Dermis microvascular lymphatic vessel endothelial cell (primary cell): ENCODE data around the gene CYP17A1. TPM values are rescaled to one million over a fixed set of nuclear protein-coding genes. Genes with fewer than 3 reads are reported as not detected.

ENCODE experiments used
- DNase-seq, 2 donors: peaks; one replicate each; pipeline versions ENCODE4 v3.0.0 to v3.0.0-alpha.2; 2010; ENCODE audit warnings: low read depth in 2 of 2
- total RNA-seq: library from RNA; depleted of rRNA; stranded (reverse); fragments of >200 nt; gene quantifications from 2 replicates; pipeline ENCODE4 v1.2.1, GENCODE V29; 2014

The CYP17A1 gene
- total RNA-seq, 1 donor from 2014 or later: not detected

GRCh38 chr10:102811346-102811745 lies 25.9 kb downstream of the CYP17A1 start:
- no peak for DNase-seq

DNA sequence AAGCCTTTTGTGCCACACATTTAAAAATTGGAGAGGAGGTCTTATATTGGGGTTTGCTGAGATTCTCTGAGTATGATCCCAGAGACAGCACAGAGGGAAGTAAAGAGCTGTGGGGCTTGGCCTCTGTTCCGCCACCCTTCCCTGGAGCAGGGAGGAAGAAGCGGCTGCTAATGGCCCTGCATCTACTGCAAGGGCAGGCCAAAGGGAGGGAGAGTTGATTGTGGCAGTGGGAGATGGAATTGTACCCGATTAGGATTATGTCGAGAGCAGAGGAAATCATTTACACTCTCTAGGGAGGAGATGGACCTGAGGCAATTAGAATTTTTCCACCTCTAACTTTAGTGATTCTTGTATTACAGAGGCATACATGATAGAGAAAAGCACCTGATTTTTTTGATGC lies 28.8 kb downstream of the CYP17A1 start:
- no peak for DNase-seq

DNA sequence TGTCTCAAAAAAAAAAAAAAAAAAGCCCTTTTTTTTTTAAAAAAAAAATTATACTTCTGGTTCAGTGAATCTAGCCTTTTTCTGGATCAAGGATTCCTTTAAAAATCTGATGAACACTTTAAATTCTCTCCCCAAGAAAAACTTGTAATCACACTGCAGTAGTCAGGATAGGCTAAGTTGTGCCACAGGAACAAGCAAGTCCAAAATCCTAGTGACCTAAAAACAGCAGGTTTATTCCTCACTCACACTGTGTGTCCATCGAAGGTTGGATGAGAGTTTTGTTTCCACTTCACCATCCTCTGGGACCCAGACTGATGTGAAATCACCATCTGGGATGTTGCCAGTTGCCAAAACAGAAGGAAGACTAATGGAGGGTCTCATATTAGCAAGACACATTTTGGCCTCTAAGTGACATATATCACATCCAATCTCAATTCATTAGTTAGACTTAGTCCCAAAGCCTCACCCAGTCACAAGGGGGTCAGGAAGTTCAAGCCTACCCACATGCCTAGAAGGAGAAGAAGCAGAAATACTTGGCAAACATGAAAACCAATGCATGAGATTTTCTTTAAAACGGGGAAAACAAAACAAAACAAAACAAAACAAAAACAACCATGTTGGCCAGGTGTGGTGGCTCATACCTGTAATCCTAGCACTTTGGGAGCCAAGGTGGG lies 32.7 kb downstream of the CYP17A1 start:
- DNase-seq: no peak

DNA sequence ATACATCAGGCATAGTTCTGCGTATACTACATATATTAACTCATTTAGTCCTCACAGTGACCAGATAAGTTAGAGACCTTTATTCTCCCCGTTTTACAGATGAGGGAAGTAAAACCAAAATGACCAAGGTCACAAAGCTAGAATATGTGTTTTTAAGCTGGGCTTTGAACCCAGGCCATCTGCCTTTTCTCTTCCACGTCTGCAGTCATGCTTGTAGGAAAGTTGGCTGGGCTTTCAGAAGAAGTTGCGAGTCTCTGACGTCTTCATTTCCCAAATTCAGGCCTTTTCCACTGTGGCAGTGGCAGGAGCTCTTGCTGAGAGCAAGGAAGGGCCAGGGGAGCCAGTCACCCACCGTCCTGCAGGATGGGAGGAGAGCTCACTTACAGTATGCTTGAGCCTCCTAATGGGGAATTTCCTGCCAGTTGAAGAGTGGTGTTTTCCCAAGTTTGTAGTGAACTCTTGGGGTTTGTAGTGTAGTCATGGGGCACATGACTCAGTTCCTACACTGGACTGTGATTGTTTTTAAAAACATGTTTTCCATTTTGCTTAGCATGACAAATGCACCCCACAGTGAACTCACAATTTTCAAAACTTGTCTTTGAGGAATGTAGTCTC lies 34.2 kb downstream of the CYP17A1 start:
- DNase-seq: peak; percentile 91 to 99

- no peak for DNase-seq
Observed at GRCh38 chr10:102801978-102802377, 35.2 kb downstream of the CYP17A1 start.

- DNase-seq: peak in 1 of 2 donors; percentile 60
Observed at GRCh38 chr10:102801496-102801895, 35.7 kb downstream of the CYP17A1 start.

- DNase-seq: peak in 1 of 2 donors; percentile 71
Observed at GRCh38 chr10:102800611-102801335, 36.4 kb downstream of the CYP17A1 start.

DNA sequence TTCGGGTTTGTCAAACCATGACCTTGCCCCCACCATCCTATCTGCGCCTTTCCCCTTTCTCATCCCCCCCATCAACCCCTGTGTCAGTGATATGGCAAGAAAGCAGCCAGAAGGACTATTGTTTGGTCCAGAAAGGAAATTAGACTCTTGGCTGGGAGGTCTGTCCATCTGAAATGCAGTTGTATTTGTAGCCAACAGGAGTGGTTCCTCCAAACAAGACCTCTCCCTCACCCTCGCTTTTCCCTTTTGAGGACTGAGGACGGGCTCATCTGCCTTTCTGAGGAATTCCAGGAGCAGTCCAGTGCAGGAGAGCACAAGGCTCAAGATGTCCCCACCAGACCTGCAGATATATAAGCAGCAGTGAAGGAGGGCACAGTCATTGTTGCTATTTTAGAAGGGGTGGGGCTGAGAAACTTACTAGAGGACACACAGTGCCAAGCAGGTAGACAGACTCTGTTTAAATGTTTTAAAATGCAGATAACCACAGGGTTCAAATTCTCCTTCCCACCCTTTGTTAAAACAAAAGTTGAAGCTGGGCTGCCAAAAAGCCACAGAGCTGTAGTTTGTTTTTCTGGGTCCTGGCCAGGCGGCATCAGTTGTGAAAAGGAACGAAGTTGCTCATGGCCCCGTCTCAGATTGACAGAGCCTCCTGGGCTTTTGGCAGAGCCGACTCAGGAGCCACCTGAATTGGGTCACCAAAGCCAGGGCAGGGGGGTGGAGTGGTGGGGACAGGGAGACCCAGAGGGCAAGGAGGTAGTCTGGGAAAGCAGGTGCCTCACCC lies 37.3 kb downstream of the CYP17A1 start:
- peak in 1 of 2 donors; percentile 43 for DNase-seq

- DNase-seq: peak; percentile 80 to 83
Observed at GRCh38 chr10:102796407-102797176, 40.6 kb downstream of the CYP17A1 start.

- no peak for DNase-seq
Observed at GRCh38 chr10:102795453-102796406, 41.5 kb downstream of the CYP17A1 start.

DNA sequence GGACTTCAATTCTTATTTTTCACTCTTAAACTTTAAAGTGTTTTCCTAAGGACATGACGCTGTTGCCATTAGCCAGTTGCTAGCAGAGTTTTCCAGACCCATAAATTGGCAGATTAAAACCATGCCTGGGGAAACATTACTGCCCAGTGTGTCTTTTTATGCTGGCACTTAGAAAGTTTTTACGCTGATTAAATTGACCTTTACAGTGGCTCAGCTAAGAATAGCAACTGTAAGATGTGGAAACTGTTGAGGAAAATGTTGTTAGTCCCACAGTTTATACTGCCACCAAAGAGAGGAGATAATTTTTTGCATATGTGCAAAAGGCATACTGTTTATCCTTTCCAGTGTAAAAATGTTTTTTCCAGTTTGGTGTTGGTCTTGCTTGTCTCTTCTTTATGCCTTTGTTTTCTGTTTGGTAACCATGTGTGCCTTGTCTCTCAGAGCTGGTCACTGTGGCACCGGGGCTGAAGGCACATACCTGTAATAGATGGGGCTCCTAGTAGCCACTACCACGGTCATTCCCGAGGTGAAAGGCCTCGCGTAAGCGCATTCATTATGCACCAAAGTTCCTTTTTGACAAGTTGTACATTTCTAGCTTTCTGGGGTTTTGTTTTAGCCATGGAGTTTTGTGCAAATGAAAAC lies 45.3 kb downstream of the CYP17A1 start:
- no peak for DNase-seq

DNA sequence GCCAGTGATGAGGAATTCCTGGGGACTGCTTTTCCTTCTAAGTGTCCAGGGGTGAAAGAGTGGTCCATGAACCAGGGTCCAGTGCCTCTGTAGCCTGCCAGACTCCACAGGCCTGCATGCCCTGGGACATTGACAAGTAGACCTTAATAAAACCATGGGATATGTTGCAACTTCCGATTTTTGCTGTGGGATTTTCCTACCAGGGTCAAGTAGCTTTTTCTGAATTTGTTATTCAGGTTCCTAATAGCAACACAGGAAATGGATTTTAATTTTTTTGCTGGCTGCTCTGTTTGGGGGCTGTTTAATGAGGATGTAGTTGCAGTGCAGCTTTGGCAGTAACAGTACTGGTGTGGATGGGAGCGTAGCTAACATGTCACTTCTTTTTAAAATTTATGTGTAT lies 51.4 kb downstream of the CYP17A1 start:
- peak; percentile 92 to 99 for DNase-seq

DNA sequence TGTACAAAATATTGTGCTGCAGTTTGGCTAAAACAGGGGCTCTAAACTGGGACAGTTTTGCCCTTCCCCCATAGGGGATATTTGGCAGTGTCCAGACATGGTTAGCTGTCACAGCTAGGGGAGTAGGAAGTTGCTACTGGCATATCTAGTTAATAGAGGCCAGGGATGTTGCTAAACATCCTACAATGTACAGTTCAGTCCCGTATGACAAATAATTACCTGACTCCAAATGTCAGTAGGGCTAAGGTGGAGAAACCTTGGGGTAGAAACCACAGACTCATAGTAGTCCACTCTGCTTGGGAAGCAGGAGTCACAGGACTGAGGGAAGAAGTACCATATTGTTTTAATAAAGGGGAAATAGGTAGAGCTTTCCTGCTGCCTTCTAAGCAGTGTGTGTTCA lies 53.6 kb downstream of the CYP17A1 start:
- DNase-seq: peak; percentile 48 to 68

GRCh38 chr10:102782673-102783551 lies 54.3 kb downstream of the CYP17A1 start:
- DNase-seq: peak; percentile 64 to 94

- DNase-seq: peak; percentile 92 to 93
Observed at GRCh38 chr10:102781921-102782557, 55.2 kb downstream of the CYP17A1 start.

GRCh38 chr10:102781090-102781920 lies 55.9 kb downstream of the CYP17A1 start:
- DNase-seq: no peak
